Measurements from ENCODE around the gene LAMA2.

LAMA2 gene

GRCh38 chr6:129212081-129212480, 329.1 kb downstream of the LAMA2 start:
- DNase-seq (ENCODE audit: low read depth), result no peak
- TF ChIP-seq POLR2A (IDR thresholded peaks at IDR 0.05; ENCODE audit: extremely low read depth, insufficient read length), result no peak
- TF ChIP-seq MYC (IDR thresholded peaks at IDR 0.05; ENCODE audit: low read depth, low read length), result no peak
- TF ChIP-seq MAX (IDR thresholded peaks at IDR 0.05; ENCODE audit: low read depth, low read length), result no peak
- no peak for TF ChIP-seq CTCF (IDR thresholded peaks at IDR 0.05; ENCODE audit: low read depth, low read length)
- no peak overlapping the region for H3K4me3 ChIP-seq (ENCODE audit: low read depth, low read length)

GRCh38 chr6:129215246-129215645, 332.3 kb downstream of the LAMA2 start:
- no peak for TF ChIP-seq CTCF (IDR thresholded peaks at IDR 0.05; ENCODE audit: low read depth, low read length)
- TF ChIP-seq MYC (IDR thresholded peaks at IDR 0.05; ENCODE audit: low read depth, low read length), result no peak
- no peak for TF ChIP-seq MAX (IDR thresholded peaks at IDR 0.05; ENCODE audit: low read depth, low read length)
- no peak for TF ChIP-seq POLR2A (IDR thresholded peaks at IDR 0.05; ENCODE audit: extremely low read depth, insufficient read length)
- H3K4me3 ChIP-seq (ENCODE audit: low read depth, low read length), result no peak overlapping the region
- no peak for DNase-seq (ENCODE audit: low read depth)

GRCh38 chr6:129215916-129216520, 333.1 kb downstream of the LAMA2 start:
- H3K4me3 ChIP-seq (ENCODE audit: low read depth, low read length), result no peak overlapping the region
- DNase-seq (ENCODE audit: low read depth), result no peak
- TF ChIP-seq POLR2A (IDR thresholded peaks at IDR 0.05; ENCODE audit: extremely low read depth, insufficient read length), result no peak
- TF ChIP-seq MYC (IDR thresholded peaks at IDR 0.05; ENCODE audit: low read depth, low read length), result no peak
- no peak for TF ChIP-seq MAX (IDR thresholded peaks at IDR 0.05; ENCODE audit: low read depth, low read length)
- TF ChIP-seq CTCF (IDR thresholded peaks at IDR 0.05; ENCODE audit: low read depth, low read length), result no peak

- no peak for DNase-seq (ENCODE audit: low read depth)
- TF ChIP-seq MYC (IDR thresholded peaks at IDR 0.05; ENCODE audit: low read depth, low read length) (no peak), MAX (IDR thresholded peaks at IDR 0.05; ENCODE audit: low read depth, low read length) (no peak)
- H3K4me3 ChIP-seq (ENCODE audit: low read depth, low read length), result no peak overlapping the region
Observed at GRCh38 chr6:129217701-129218100, 334.8 kb downstream of the LAMA2 start.

- DNase-seq (ENCODE audit: low read depth), result no peak
- no peak overlapping the region for H3K4me3 ChIP-seq (ENCODE audit: low read depth, low read length)
- TF ChIP-seq MYC (IDR thresholded peaks at IDR 0.05; ENCODE audit: low read depth, low read length), result no peak
- TF ChIP-seq POLR2A (IDR thresholded peaks at IDR 0.05; ENCODE audit: extremely low read depth, insufficient read length), result no peak
- no peak for TF ChIP-seq MAX (IDR thresholded peaks at IDR 0.05; ENCODE audit: low read depth, low read length)
- no peak for TF ChIP-seq CTCF (IDR thresholded peaks at IDR 0.05; ENCODE audit: low read depth, low read length)
Observed at GRCh38 chr6:129233458-129234134, 350.7 kb downstream of the LAMA2 start.

Data from NB4 (cell line).